RPMI7951 (cell line): ENCODE data around the gene PKDCC. TPM values are rescaled to one million over a fixed set of nuclear protein-coding genes. Genes with fewer than 3 reads are reported as not detected.
A peak's percentile ranks its signal among the peaks of the same experiment; 100 is the strongest.

Source experiments
- DNase-seq: peaks from one replicate; pipeline ENCODE4 v3.0.0-alpha.2; 2012; ENCODE audit warnings: low read depth
- total RNA-seq: library from RNA; depleted of rRNA; stranded (reverse); fragments of >200 nt; shearing (Covaris generic); gene quantifications from 2 replicates; pipeline ENCODE4 v1.2.3, GENCODE V29; 2014; rRNA removed

The PKDCC gene
- total RNA-seq, result 1.7 and 1.8 TPM in 2 replicates

GRCh38 chr2:42047488-42048298, at the start of gene PKDCC:
Gene PKDCC (plus strand): TSS chr2:42048021. CDS start chr2:42048200, 179 bp downstream.
- peak; percentile 72 for DNase-seq

DNA sequence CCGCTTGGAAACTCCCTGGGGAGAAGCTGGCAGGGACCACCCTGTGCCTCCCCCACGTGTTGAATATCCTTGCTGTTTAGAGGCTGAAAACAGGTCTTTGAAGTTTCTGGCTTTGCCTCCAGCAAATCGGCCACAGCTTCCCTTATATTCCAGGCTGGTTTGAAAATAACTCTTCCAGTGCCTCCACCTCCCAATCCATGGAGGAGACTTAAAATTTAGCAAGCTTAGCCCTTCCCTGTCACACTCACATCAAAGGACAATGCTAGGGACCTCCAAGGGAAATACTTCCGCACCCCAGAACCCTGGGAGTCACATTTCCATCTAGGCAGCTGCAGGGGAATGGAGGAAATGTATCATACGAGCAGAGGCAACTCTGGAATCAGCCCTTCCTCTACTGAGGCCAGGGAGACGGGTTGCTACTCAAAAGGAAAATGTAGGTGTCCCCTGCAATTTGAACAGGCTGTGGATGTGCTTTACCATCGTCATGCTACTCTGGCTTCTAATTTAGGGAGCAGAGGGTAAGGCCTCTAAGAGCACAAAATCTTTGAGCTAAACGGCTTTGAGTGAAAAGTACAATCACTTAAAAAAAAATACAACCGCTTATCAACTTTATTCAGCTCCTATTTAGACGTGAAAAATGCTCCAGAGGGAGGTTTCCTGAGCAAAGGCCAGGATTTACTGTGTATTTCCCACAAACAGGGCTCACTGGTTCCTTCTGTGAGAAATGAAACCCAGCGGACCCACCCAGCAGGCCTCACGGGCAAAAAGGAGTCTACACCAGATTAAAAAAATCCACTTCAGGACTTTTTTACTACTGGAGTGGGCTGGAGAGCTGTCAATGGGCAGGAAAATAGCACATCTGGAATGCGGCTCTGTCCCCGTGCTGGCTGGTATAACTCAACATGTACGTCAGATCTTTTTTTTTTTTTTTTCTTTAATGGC, 49.4 kb upstream of the PKDCC start:
- DNase-seq, result no peak

- DNase-seq, result no peak
Measured at GRCh38 chr2:41999128-41999480, 48.7 kb upstream of the PKDCC start.

- DNase-seq, result no peak
Measured at GRCh38 chr2:41999592-42000281, 48.1 kb upstream of the PKDCC start.

DNA sequence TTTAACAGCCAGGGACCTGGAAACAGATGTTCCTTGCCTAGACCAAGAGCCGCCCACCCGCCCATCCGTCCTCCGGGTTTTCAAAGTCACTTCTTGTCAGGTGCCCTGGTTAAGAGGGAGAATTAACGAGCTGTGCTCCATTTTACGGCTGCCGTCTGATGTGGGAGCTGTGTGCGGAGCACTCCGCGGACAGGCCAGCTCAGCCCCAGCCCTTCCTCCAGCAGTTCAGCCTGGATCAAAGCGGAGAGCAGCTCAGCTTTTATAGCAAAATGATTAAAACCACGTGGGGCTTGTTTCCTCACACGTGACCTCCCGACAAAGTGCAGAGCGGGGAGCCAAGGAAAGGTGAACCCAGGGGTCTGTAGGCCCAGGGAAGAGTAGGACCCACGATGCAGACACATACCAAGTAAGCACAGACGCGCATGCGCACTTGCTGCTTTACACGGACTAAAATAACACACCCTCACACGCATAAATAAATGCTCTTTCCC, 46.1 kb upstream of the PKDCC start:
- no peak for DNase-seq

DNA sequence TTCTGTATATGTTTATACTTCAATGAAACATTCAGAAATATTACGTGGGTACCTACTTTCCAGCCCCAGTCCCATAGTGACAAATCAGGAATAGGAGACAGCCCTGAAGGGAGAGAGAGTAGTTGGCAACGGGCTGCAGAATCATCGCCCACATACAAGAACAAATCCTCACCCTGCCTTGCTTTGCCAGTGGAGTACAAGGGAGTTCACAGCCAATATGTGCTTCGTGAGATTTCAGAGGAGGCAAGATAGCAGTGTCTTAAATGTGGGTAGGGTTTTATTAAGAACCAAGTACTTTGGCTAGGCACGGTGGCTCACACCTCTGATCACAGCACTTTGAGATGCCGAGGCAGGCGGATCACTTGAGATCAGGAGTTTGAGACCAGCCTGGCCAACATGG, 40.3 kb upstream of the PKDCC start:
- DNase-seq, result no peak

DNA sequence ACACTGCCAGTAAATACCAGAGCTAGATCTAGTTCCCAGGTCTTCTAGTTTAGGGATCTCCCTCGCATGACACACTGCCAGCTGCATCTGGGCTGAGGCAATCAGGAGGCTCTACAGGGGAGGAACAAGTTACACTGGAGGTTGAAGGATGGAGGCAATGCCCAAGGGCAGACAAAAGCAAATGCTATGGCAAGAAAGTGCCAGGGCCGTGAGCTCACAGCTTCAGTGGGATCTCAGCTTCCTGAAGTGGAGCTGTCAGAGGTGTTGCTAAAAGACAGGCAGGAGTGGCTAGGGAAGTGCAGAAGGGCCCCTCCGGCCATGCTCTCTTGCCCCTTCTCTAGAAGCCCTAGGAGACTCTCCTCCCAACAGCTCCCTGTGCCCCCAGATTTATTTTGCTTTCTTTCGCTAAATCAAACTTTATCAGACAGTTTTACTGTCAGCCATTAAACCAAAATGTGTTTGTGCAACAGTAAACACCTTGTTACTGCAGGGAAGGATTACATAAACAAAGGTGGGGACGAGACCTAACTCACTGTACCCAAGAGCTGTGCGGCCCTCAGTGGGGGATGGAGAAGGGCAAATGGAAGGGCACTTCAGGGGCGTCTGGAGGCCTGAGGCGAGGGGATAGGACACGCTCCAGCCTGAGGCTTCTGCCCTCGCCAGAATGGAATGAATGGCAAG, 39.4 kb upstream of the PKDCC start:
- DNase-seq, result peak; percentile 49

DNA sequence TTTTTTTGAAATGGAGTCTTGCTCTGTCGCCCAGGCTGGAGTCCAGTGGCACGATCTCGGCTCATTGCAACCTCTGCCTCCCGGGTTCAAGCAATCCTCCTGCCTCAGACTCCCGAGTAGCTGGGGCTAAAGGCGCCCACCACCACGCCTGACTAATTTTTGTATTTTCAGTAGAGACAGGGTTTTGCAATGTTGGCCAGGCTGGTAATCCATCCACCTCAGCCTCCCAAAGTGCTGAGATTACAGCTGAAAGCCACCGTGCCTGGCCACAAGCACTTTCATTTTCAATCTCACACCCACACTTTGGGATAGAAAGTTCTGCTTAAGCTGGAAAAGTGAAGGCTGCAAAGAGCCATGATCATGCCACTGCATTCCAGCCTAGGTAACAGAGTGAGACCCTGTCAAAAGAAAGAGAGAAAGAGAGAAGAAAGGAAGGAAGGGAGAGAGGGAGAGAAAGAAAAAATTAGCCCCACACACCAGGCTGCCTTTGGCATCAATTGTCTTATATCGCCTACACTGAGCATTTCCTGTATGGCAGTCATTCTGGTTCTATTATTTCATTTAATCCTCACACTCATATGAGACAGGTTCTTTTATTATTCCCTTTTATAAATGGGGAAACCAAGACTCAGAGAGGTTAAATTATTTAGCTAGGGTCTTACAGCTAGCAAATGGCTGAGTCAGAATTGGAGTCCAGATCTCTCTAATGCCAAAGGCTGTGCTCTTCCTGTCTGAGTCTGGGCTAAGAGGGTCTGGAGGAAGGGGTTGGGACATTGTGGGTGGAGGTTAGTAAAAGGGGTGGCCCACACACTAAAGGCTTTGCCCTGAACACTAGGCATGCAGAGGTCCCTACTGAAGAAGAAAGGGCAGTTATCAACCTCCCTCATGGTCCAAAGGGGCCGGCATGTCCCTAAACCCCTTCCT, 37.9 kb upstream of the PKDCC start:
- peak; percentile 41 for DNase-seq

- peak; percentile 92 for DNase-seq
Measured at GRCh38 chr2:42010743-42011298, 37.0 kb upstream of the PKDCC start.

- DNase-seq, result no peak
Measured at GRCh38 chr2:42012137-42012536, 35.7 kb upstream of the PKDCC start.

GRCh38 chr2:42012651-42013050, 35.2 kb upstream of the PKDCC start:
- DNase-seq, result no peak

DNA sequence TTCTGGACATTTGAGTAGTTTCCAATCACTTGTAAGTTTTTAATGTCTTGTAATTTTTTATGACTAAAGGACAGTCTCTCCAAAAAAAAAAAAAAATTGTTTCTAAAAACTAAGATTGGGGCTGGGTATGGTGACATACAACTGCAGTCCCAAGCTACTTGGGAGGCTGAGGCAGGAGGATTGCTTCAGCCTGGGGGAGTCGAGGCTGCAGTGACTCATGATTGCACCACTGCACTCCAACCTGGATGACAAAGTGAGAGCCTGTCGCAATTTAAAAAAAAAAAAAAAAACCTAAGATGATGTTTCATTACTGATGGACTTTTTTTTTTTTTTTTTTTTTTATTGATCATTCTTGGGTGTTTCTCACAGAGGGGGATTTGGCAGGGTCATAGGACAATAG, 34.4 kb upstream of the PKDCC start:
- DNase-seq, result no peak

GRCh38 chr2:42021464-42021863, 26.4 kb upstream of the PKDCC start:
- DNase-seq, result peak; percentile 51

DNA sequence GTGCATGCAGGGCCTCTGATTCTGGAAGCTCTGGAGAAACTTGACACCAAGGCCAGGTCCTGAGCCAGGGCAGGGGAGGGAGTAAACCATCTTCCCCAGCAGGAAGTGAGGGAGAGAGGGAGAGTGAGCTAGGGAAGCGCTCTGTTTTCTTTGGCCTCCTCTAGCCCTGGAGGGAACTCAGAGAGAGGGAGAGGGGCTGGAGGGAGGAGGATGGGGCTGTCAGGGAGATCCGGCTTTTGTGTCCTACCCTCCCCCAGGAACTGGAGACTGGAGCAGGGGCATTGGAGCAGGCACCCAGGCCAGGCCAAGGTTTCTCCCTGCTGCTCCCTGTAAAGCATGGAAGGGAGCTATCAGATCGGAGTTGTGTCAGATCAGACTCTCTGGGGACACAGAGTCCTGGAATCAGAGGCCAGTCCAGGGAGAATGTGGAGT, 22.7 kb upstream of the PKDCC start:
- peak; percentile 30 for DNase-seq

- DNase-seq, result no peak
Measured at GRCh38 chr2:42026272-42026671, 21.5 kb upstream of the PKDCC start.

DNA sequence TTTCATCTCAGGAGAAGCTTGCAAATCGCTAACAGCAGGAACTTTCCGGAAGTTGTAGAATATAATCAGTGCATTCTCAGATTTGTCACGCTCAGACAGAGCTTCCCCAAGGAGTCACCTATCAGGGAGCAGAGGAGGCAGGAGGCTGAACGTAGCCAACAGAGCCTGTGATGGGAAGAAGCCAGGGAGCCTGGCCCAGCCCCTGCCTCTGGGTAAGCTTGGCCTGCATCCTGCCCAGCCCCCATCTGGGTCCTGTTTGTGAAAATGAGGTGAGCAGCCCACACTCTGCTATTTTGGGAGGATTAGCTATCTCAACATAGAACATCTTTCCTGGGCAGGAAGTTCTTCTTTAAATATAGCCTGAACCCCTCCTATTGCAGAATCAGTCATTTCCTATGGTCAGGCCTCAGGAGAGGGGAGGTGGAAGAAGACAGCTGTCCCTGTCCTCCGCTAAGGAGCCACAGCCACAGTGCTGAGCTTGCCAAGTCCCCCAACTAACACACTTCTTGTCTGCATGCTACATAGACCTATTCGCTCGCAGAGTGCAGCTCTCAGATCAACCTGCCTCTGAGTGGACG, 19.2 kb upstream of the PKDCC start:
- DNase-seq, result no peak

GRCh38 chr2:42029171-42029570, 18.6 kb upstream of the PKDCC start:
- DNase-seq, result no peak

GRCh38 chr2:42029639-42030199, 18.1 kb upstream of the PKDCC start:
- no peak for DNase-seq

DNA sequence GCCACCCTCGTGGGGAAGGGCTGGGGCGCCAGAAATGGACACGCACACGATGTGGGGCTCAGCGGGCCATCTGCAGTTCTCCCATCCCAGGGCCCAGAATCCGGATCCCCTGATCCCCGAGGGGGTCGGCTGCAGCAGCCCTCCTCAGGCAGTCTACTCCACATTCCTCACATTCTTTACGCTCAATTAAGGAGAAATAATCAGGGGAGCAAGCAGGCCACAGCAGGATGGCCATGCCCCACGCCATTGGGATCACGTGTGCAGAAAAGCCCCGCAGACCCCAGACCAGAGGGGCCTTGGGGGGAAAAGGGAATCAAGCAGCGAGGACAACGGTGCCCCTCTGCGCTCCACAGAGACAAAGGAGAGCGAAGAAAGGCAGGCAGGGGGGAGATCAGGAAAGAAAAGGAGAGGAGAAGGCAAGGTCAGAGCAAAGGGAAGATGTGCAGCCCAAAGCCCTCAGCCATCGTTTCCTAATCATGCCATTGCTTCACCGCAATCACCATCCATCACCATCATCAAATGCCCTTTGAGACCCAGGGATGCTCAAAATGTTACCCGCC, 17.5 kb upstream of the PKDCC start:
- no peak for DNase-seq
